Measurements from ENCODE around the gene ALKBH8. TPM values are rescaled to one million over a fixed set of nuclear protein-coding genes. Genes with fewer than 3 reads are reported as not detected.
A peak's percentile ranks its signal among the peaks of the same experiment; 100 is the strongest.
"Not testable (repeated sequence)": the region's sequence is repeated elsewhere in the genome, so short reads cannot be mapped to it uniquely, and the experiment has no call there.

ALKBH8 gene
- polyA plus RNA-seq, 1 donor, result 8.7 TPM

- Histone ChIP-seq H3K27me3 (ENCODE audit: control insufficient read depth, insufficient read depth, low read length) (no peaks in the 10 kb centered on the region), H3K36me3 (ENCODE audit: control insufficient read depth, insufficient read depth, low read length) (peaks cover 15% of the 10 kb centered on the region), H3K4me3 (ENCODE audit: low read length) (no peak overlapping the region), H3K9me3 (ENCODE audit: control insufficient read depth, low read depth, low read length) (no peaks in the 10 kb centered on the region), H3K4me1 (ENCODE audit: control insufficient read depth, insufficient read depth, low read length) (no peaks in the 10 kb centered on the region), H3K27ac (ENCODE audit: low read length) (no peak overlapping the region)
- no peak for DNase-seq
Observed at GRCh38 chr11:107505647-107506225, 59.8 kb downstream of the ALKBH8 start.

GRCh38 chr11:107504981-107505380 lies 60.6 kb downstream of the ALKBH8 start:
- Histone ChIP-seq H3K27ac (ENCODE audit: low read length) (no peak overlapping the region), H3K36me3 (ENCODE audit: control insufficient read depth, insufficient read depth, low read length) (peaks cover 13% of the 10 kb centered on the region)
- WGBS (ENCODE audit: insufficient coverage, low lambda C conversion rate), result 100% methylated on average over 2 of the region's 5 CpGs

DNA sequence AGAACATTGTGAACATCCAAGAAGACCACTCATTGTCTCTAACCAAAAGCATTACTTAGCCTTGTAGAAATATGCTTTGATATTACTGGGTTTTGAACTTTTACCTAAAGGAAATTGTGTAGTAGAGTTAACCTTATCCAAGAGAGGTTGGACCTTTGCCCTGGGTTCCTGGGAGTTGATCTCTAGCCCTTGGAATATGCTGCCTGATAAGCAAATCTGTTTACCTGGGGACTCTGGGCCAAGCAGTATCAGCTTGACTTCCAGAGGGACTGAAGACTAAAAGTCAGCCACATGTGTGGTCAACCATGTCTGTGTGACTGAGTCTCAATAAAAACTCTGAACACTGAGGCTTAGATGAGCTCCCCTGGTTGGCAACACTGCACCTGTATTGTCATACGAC lies 63.8 kb downstream of the ALKBH8 start:
- Histone ChIP-seq H3K4me1 (ENCODE audit: control insufficient read depth, insufficient read depth, low read length) (no peaks in the 10 kb centered on the region), H3K9me3 (ENCODE audit: control insufficient read depth, low read depth, low read length) (no peaks in the 10 kb centered on the region), H3K4me3 (ENCODE audit: low read length) (no peak overlapping the region), H3K27ac (ENCODE audit: low read length) (no peak overlapping the region), H3K27me3 (ENCODE audit: control insufficient read depth, insufficient read depth, low read length) (no peaks in the 10 kb centered on the region), H3K36me3 (ENCODE audit: control insufficient read depth, insufficient read depth, low read length) (peaks cover 13% of the 10 kb centered on the region)
- DNase-seq, result peak; percentile 16 to 34
- WGBS (ENCODE audit: insufficient coverage, low lambda C conversion rate), result no CpG with 5 or more reads among the region's 1 CpG

More at GRCh38 chr11:107504981-107505380, 60.6 kb downstream of the ALKBH8 start:
- no peaks in the 10 kb centered on the region for H3K27me3 ChIP-seq (ENCODE audit: control insufficient read depth, insufficient read depth, low read length)
- no peak for DNase-seq
- no peaks in the 10 kb centered on the region for H3K4me1 ChIP-seq (ENCODE audit: control insufficient read depth, insufficient read depth, low read length)
- no peaks in the 10 kb centered on the region for H3K9me3 ChIP-seq (ENCODE audit: control insufficient read depth, low read depth, low read length)
- no peak overlapping the region for H3K4me3 ChIP-seq (ENCODE audit: low read length)

DNA sequence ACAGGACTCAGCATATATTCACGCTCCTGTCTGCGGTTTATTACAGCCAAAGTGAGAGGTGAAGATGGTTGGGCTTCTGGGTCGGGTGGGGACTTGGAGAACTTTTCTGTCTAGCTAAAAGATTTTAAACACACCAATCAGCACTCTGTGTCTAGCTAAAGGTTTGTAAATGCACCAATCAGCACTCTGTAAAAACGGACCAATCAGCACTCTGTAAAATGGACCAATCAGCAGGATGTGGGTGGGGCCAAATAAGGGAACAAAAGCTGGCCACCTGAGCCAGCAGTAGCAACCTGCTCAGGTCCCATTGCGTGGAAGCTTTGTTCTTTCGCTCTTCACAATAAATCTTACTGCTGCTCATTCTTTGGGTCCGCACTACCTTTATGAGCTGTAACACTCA lies 68.2 kb downstream of the ALKBH8 start:
- H3K27ac ChIP-seq (ENCODE audit: low read length); H3K4me3 ChIP-seq (ENCODE audit: low read length); H3K4me1 ChIP-seq (ENCODE audit: control insufficient read depth, insufficient read depth, low read length); H3K36me3 ChIP-seq (ENCODE audit: control insufficient read depth, insufficient read depth, low read length); H3K27me3 ChIP-seq (ENCODE audit: control insufficient read depth, insufficient read depth, low read length); H3K9me3 ChIP-seq (ENCODE audit: control insufficient read depth, low read depth, low read length); DNase-seq: not testable (repeated sequence)
- no CpG with 5 or more reads among the region's 7 CpGs for WGBS (ENCODE audit: insufficient coverage, low lambda C conversion rate)

DNA sequence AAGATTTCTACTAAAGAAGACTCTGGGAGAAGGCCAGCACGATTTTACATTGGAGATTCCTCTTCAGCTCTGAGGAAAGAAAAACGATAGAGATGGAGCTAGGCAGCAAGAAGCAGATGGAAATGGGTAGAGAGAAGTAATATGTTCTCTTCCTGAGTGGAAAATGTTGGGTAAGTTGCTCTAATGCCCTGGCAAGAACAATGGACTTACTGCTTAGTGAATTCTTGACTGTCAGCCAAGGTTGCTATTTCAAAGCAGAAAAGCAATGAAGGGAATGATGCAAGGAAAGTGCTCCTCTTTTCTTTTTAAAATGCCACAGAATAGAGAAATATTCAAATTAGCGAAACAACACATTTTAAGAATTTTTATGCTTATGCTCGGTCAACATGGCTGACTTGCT lies 69.5 kb downstream of the ALKBH8 start:
- WGBS (ENCODE audit: insufficient coverage, low lambda C conversion rate), result 87% methylated on average over 3 of the region's 4 CpGs
- Histone ChIP-seq H3K36me3 (ENCODE audit: control insufficient read depth, insufficient read depth, low read length) (no peaks in the 10 kb centered on the region), H3K4me1 (ENCODE audit: control insufficient read depth, insufficient read depth, low read length) (no peaks in the 10 kb centered on the region), H3K9me3 (ENCODE audit: control insufficient read depth, low read depth, low read length) (no peaks in the 10 kb centered on the region), H3K27me3 (ENCODE audit: control insufficient read depth, insufficient read depth, low read length) (no peaks in the 10 kb centered on the region), H3K4me3 (ENCODE audit: low read length) (no peak overlapping the region), H3K27ac (ENCODE audit: low read length) (no peak overlapping the region)
- no peak for DNase-seq

GRCh38 chr11:107494055-107494454 lies 71.5 kb downstream of the ALKBH8 start:
- H3K4me3 ChIP-seq (ENCODE audit: low read length), result no peak overlapping the region
- no CpG with 5 or more reads among the region's 1 CpG for WGBS (ENCODE audit: insufficient coverage, low lambda C conversion rate)
- no peaks in the 10 kb centered on the region for H3K9me3 ChIP-seq (ENCODE audit: control insufficient read depth, low read depth, low read length)
- H3K27ac ChIP-seq (ENCODE audit: low read length), result no peak overlapping the region
- DNase-seq, result peak in 1 of 2 donors; percentile 9
- H3K36me3 ChIP-seq (ENCODE audit: control insufficient read depth, insufficient read depth, low read length), result no peaks in the 10 kb centered on the region
- no peaks in the 10 kb centered on the region for H3K4me1 ChIP-seq (ENCODE audit: control insufficient read depth, insufficient read depth, low read length)
- no peaks in the 10 kb centered on the region for H3K27me3 ChIP-seq (ENCODE audit: control insufficient read depth, insufficient read depth, low read length)

DNA sequence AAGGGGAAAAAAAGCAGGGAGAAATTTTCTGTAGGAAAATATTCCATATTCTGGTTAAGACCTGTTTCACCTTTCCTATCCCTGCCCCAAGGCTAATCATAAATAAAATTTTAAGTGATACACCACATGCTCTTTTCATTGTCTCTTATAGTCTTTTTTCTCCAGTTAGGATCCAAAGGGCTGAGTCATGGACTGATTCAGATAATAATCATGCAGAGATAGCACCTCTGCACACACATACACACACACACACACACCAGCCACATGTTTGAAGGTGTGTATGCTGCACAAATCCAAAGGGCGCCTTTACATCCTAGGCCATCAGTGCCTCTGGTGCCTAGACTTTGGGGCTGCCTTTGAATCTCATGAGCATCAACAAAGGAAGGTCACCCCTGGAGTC lies 72.4 kb downstream of the ALKBH8 start:
- no peak overlapping the region for H3K27ac ChIP-seq (ENCODE audit: low read length)
- no peak overlapping the region for H3K4me3 ChIP-seq (ENCODE audit: low read length)
- no peaks in the 10 kb centered on the region for H3K27me3 ChIP-seq (ENCODE audit: control insufficient read depth, insufficient read depth, low read length)
- no peaks in the 10 kb centered on the region for H3K36me3 ChIP-seq (ENCODE audit: control insufficient read depth, insufficient read depth, low read length)
- H3K4me1 ChIP-seq (ENCODE audit: control insufficient read depth, insufficient read depth, low read length), result no peaks in the 10 kb centered on the region
- no CpG with 5 or more reads among the region's 1 CpG for WGBS (ENCODE audit: insufficient coverage, low lambda C conversion rate)
- no peak for DNase-seq
- no peaks in the 10 kb centered on the region for H3K9me3 ChIP-seq (ENCODE audit: control insufficient read depth, low read depth, low read length)

GRCh38 chr11:107490836-107491235 lies 74.7 kb downstream of the ALKBH8 start:
- DNase-seq, result no peak
- Histone ChIP-seq H3K4me1 (ENCODE audit: control insufficient read depth, insufficient read depth, low read length) (no peaks in the 10 kb centered on the region), H3K27me3 (ENCODE audit: control insufficient read depth, insufficient read depth, low read length) (no peaks in the 10 kb centered on the region), H3K36me3 (ENCODE audit: control insufficient read depth, insufficient read depth, low read length) (no peaks in the 10 kb centered on the region), H3K4me3 (ENCODE audit: low read length) (no peak overlapping the region), H3K9me3 (ENCODE audit: control insufficient read depth, low read depth, low read length) (no peaks in the 10 kb centered on the region), H3K27ac (ENCODE audit: low read length) (no peak overlapping the region)
- WGBS (ENCODE audit: insufficient coverage, low lambda C conversion rate), result 100% methylated on average over 1 of the region's 2 CpGs

GRCh38 chr11:107482234-107482633 lies 83.3 kb downstream of the ALKBH8 start:
- DNase-seq, result no peak
- no peaks in the 10 kb centered on the region for H3K4me1 ChIP-seq (ENCODE audit: control insufficient read depth, insufficient read depth, low read length)
- no peaks in the 10 kb centered on the region for H3K9me3 ChIP-seq (ENCODE audit: control insufficient read depth, low read depth, low read length)
- no peak overlapping the region for H3K4me3 ChIP-seq (ENCODE audit: low read length)
- no peaks in the 10 kb centered on the region for H3K27me3 ChIP-seq (ENCODE audit: control insufficient read depth, insufficient read depth, low read length)
- no peak overlapping the region for H3K27ac ChIP-seq (ENCODE audit: low read length)
- no peaks in the 10 kb centered on the region for H3K36me3 ChIP-seq (ENCODE audit: control insufficient read depth, insufficient read depth, low read length)

- H3K4me1 ChIP-seq (ENCODE audit: control insufficient read depth, insufficient read depth, low read length), result no peaks in the 10 kb centered on the region
- no peak for DNase-seq
- no peaks in the 10 kb centered on the region for H3K9me3 ChIP-seq (ENCODE audit: control insufficient read depth, low read depth, low read length)
- no peaks in the 10 kb centered on the region for H3K36me3 ChIP-seq (ENCODE audit: control insufficient read depth, insufficient read depth, low read length)
- H3K4me3 ChIP-seq (ENCODE audit: low read length), result no peak overlapping the region
- H3K27me3 ChIP-seq (ENCODE audit: control insufficient read depth, insufficient read depth, low read length), result no peaks in the 10 kb centered on the region
- H3K27ac ChIP-seq (ENCODE audit: low read length), result no peak overlapping the region
Observed at GRCh38 chr11:107478922-107479321, 86.6 kb downstream of the ALKBH8 start.

GRCh38 chr11:107477820-107478219 lies 87.7 kb downstream of the ALKBH8 start:
- no peaks in the 10 kb centered on the region for H3K27me3 ChIP-seq (ENCODE audit: control insufficient read depth, insufficient read depth, low read length)
- 83% methylated on average over 1 of the region's 3 CpGs for WGBS (ENCODE audit: insufficient coverage, low lambda C conversion rate)

More at GRCh38 chr11:107477820-107478219, 87.7 kb downstream of the ALKBH8 start:
- Histone ChIP-seq H3K4me3 (ENCODE audit: low read length) (no peak overlapping the region), H3K9me3 (ENCODE audit: control insufficient read depth, low read depth, low read length) (no peaks in the 10 kb centered on the region), H3K27ac (ENCODE audit: low read length) (no peak overlapping the region), H3K36me3 (ENCODE audit: control insufficient read depth, insufficient read depth, low read length) (no peaks in the 10 kb centered on the region), H3K4me1 (ENCODE audit: control insufficient read depth, insufficient read depth, low read length) (no peaks in the 10 kb centered on the region)
- no peak for DNase-seq

Measured in large intestine (tissue), 3 donors.